SK-N-SH treated with all-trans-retinoic acid at 6 μM for 48 hours (cell line): ENCODE data around the gene TPBGL.
A peak's percentile ranks its signal among the peaks of the same experiment; 100 is the strongest.

Experiments used
- ATAC-seq: fragments of 200-7000 bp; cut with Tn5 transposase; 3 replicates; pipeline ENCODE4 v1.9.1; 2020; ENCODE audit warnings: mild to moderate bottlenecking, moderate library complexity
- ARNTL ChIP-seq: fragments of 450-650 bp; formaldehyde crosslinking; IDR thresholded peaks from 2 replicates; pipeline ENCODE4 v1.5.0; 2020; ENCODE audit warnings: low read depth, mild to moderate bottlenecking, moderate library complexity, borderline replicate concordance
- CREB5 ChIP-seq: fragments of 250-450 bp; sonication (Bioruptor Pico); IDR thresholded peaks from 2 replicates; pipeline ENCODE4 v1.5.1; 2020; ENCODE audit warnings: low read depth, mild to moderate bottlenecking, moderate library complexity
- CSDC2 ChIP-seq: fragments of 250-450 bp; sonication (Bioruptor Pico); IDR thresholded peaks from 2 replicates; pipeline ENCODE4 v1.5.0; 2020; ENCODE audit warnings: mild to moderate bottlenecking, moderate library complexity
- CSRNP3 ChIP-seq: fragments of 250-450 bp; sonication (Bioruptor Pico); IDR thresholded peaks from 2 replicates; pipeline ENCODE4 v1.5.1; 2021; ENCODE audit warnings: mild to moderate bottlenecking, moderate library complexity
- ESRRG ChIP-seq: fragments of 250-450 bp; sonication (Bioruptor Pico); IDR thresholded peaks from 2 replicates; pipeline ENCODE4 v1.6.1; 2021; ENCODE audit warnings: mild to moderate bottlenecking
- GLIS3 ChIP-seq: fragments of 250-450 bp; sonication (Bioruptor Pico); IDR thresholded peaks from 2 replicates; pipeline ENCODE4 v1.5.0; 2020; ENCODE audit warnings: mild to moderate bottlenecking, moderate library complexity
- ISL1 ChIP-seq: fragments of 250-450 bp; sonication (Bioruptor Pico); IDR thresholded peaks from 2 replicates; pipeline ENCODE4 v2.1.2; 2022; ENCODE audit warnings: mild to moderate bottlenecking, moderate library complexity
- OSR1 ChIP-seq: fragments of 250-450 bp; sonication (Bioruptor Pico); IDR thresholded peaks from 2 replicates; pipeline ENCODE4 v1.8.0; 2022; ENCODE audit warnings: moderate library complexity, mild to moderate bottlenecking, inconsistent platforms
- PATZ1 ChIP-seq: fragments of 250-450 bp; sonication (Bioruptor Pico); IDR thresholded peaks from 2 replicates; pipeline ENCODE4 v1.8.0; 2020; ENCODE audit warnings: mild to moderate bottlenecking, moderate library complexity, borderline replicate concordance
- POU6F1 ChIP-seq: fragments of 250-450 bp; sonication (Bioruptor Pico); IDR thresholded peaks from 2 replicates; pipeline ENCODE4 v1.8.0; 2021; ENCODE audit warnings: low read depth, mild to moderate bottlenecking, moderate library complexity, borderline replicate concordance
- SNAI2 ChIP-seq: fragments of 250-450 bp; sonication (Bioruptor Pico); IDR thresholded peaks from 2 replicates; pipeline ENCODE4 v1.5.0; 2020; ENCODE audit warnings: mild to moderate bottlenecking, moderate library complexity
- TCF4 ChIP-seq: fragments of 250-450 bp; sonication (Bioruptor Pico); IDR thresholded peaks from 2 replicates; pipeline ENCODE4 v1.8.0; 2021; ENCODE audit warnings: mild to moderate bottlenecking, moderate library complexity, borderline replicate concordance
- TSHZ2 ChIP-seq: fragments of 250-450 bp; sonication (Bioruptor Pico); IDR thresholded peaks from 2 replicates; pipeline ENCODE4 v1.5.0; 2020; ENCODE audit warnings: mild to moderate bottlenecking, moderate library complexity
- ZC3H10 ChIP-seq: fragments of 250-450 bp; sonication (Bioruptor Pico); IDR thresholded peaks from 2 replicates; pipeline ENCODE4 v1.5.1; 2021; ENCODE audit warnings: mild to moderate bottlenecking, moderate library complexity
- ZFP3 ChIP-seq: fragments of 250-450 bp; sonication (Bioruptor Pico); IDR thresholded peaks from 2 replicates; pipeline ENCODE4 v1.5.0; 2020; ENCODE audit warnings: mild to moderate bottlenecking, moderate library complexity
- ZFP30 ChIP-seq: fragments of 450-650 bp; formaldehyde crosslinking; IDR thresholded peaks from 2 replicates; pipeline ENCODE4 v1.5.0; 2022; ENCODE audit warnings: mild to moderate bottlenecking, moderate library complexity
- ZNF565 ChIP-seq: fragments of 450-650 bp; formaldehyde crosslinking; conservative IDR thresholded peaks from 2 replicates; pipeline ENCODE4 v1.5.0; 2020; ENCODE audit warnings: low read depth, mild to moderate bottlenecking, moderate library complexity
- ZNF70 ChIP-seq: fragments of 450-650 bp; formaldehyde crosslinking; IDR thresholded peaks from 2 replicates; pipeline ENCODE4 v1.5.0; 2020; ENCODE audit warnings: mild to moderate bottlenecking, moderate library complexity
- ZNF8 ChIP-seq: fragments of 450-650 bp; formaldehyde crosslinking; IDR thresholded peaks from 2 replicates; pipeline ENCODE4 v1.5.0; 2020; ENCODE audit warnings: mild to moderate bottlenecking, moderate library complexity

Gene TPBGL

GRCh38 chr11:75244052-75244814 is 3.7 kb downstream of the TPBGL start:
- no peak for ATAC-seq

GRCh38 chr11:75245356-75246005 is 4.9 kb downstream of the TPBGL start:
- TF ChIP-seq ZFP3 (CRISPR knock-in tag) = peak; percentile 93
- no peak for TF ChIP-seq CREB5 (CRISPR knock-in tag)
- no peak for TF ChIP-seq GLIS3 (CRISPR knock-in tag)
- no peak for ATAC-seq

More at GRCh38 chr11:75244052-75244814, 3.7 kb downstream of the TPBGL start:
- TF ChIP-seq ZNF565 (CRISPR knock-in tag) = no peak
- TF ChIP-seq ESRRG (CRISPR knock-in tag) = no peak
- TF ChIP-seq ZC3H10 = no peak
- TF ChIP-seq ZFP3 (CRISPR knock-in tag) = no peak
- TF ChIP-seq POU6F1 (CRISPR knock-in tag) = no peak
- no peak for TF ChIP-seq TCF4 (CRISPR knock-in tag)
- TF ChIP-seq SNAI2 (CRISPR knock-in tag) = no peak
- TF ChIP-seq ZFP30 = no peak
- TF ChIP-seq ISL1 (CRISPR knock-in tag) = no peak

- no peak for TF ChIP-seq ZFP30
- no peak for TF ChIP-seq CREB5 (CRISPR knock-in tag)
- TF ChIP-seq ARNTL (CRISPR knock-in tag) = no peak
- no peak for TF ChIP-seq CSRNP3
- TF ChIP-seq CSDC2 (CRISPR knock-in tag) = no peak
- TF ChIP-seq OSR1 (CRISPR knock-in tag) = no peak
- no peak for TF ChIP-seq ESRRG (CRISPR knock-in tag)
- no peak for TF ChIP-seq ZFP3 (CRISPR knock-in tag)
- no peak for TF ChIP-seq SNAI2 (CRISPR knock-in tag)
- TF ChIP-seq ZC3H10 = no peak
- TF ChIP-seq TSHZ2 (CRISPR knock-in tag) = no peak
- TF ChIP-seq PATZ1 (CRISPR knock-in tag) = no peak
- no peak for TF ChIP-seq ISL1 (CRISPR knock-in tag)
- TF ChIP-seq GLIS3 (CRISPR knock-in tag) = no peak
- TF ChIP-seq ZNF565 (CRISPR knock-in tag) = no peak
- no peak for TF ChIP-seq ZNF8
- no peak for TF ChIP-seq ZNF70 (CRISPR knock-in tag)
- no peak for ATAC-seq
Observed at GRCh38 chr11:75246006-75246670, 5.6 kb downstream of the TPBGL start.
